Adrenal gland (tissue), 5 donors: ENCODE data around the gene PRR3.
"Not testable (repeated sequence)": the region's sequence is repeated elsewhere in the genome, so short reads cannot be mapped to it uniquely, and the experiment has no call there.

Source experiments
- POLR2A ChIP-seq, 2 donors: fragments of 450-650 bp; IDR thresholded peaks; one replicate each; pipeline ENCODE4 v1.6.1; 2017; ENCODE audit warnings: antibody characterized with exemption in 2 of 2, mild to moderate bottlenecking in 2 of 2, moderate library complexity in 1 of 2
- TF ChIP-seq, protein P1 (sequence below), 6 experiments: fragments of 450-650 bp in 4 of 6; fragments of 200-600 bp in 2 of 6; sonication (generic) in 1 of 6; IDR thresholded peaks; 1 replicate in 5 of 6; 2 replicates in 1 of 6; pipeline versions ENCODE4 v1.5.1 to v1.8.0; 2016 to 2021; ENCODE audit warnings: antibody characterized with exemption in 6 of 6, mild to moderate bottlenecking in 2 of 6, moderate library complexity in 1 of 6
- donor health status: DM: no; HTN: no; CAD: no.

- TF ChIP-seq, protein P1, sequence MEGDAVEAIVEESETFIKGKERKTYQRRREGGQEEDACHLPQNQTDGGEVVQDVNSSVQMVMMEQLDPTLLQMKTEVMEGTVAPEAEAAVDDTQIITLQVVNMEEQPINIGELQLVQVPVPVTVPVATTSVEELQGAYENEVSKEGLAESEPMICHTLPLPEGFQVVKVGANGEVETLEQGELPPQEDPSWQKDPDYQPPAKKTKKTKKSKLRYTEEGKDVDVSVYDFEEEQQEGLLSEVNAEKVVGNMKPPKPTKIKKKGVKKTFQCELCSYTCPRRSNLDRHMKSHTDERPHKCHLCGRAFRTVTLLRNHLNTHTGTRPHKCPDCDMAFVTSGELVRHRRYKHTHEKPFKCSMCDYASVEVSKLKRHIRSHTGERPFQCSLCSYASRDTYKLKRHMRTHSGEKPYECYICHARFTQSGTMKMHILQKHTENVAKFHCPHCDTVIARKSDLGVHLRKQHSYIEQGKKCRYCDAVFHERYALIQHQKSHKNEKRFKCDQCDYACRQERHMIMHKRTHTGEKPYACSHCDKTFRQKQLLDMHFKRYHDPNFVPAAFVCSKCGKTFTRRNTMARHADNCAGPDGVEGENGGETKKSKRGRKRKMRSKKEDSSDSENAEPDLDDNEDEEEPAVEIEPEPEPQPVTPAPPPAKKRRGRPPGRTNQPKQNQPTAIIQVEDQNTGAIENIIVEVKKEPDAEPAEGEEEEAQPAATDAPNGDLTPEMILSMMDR (IDR thresholded peaks at IDR 0.05) = not testable (repeated sequence)
- not testable (repeated sequence) for TF ChIP-seq POLR2A (IDR thresholded peaks at IDR 0.05)
Observed at GRCh38 chr6:30516754-30517076, 40.4 kb upstream of the PRR3 start.
